HFFc6 (cell line): ENCODE measurements around the gene CEP89. TPM values are rescaled to one million over a fixed set of nuclear protein-coding genes. Genes with fewer than 3 reads are reported as not detected.
"Not testable (repeated sequence)": the region's sequence is repeated elsewhere in the genome, so short reads cannot be mapped to it uniquely, and the experiment has no call there.

Source experiments
- DNase-seq: peaks from one replicate; pipeline ENCODE4 v3.0.0-alpha.2; 2018
- H3K27ac Mint-ChIP-seq: 2 replicates; pipeline ENCODE4 v1.8.0; 2020; ENCODE audit warnings: mild to moderate bottlenecking, mixed read lengths
- H3K27me3 Mint-ChIP-seq: 2 replicates; pipeline ENCODE4 v1.8.0; 2021; ENCODE audit warnings: mild to moderate bottlenecking, moderate library complexity, mixed read lengths; ENCODE audit not compliant: insufficient read depth
- H3K36me3 Mint-ChIP-seq: 2 replicates; pipeline ENCODE4 v1.8.0; 2021; ENCODE audit warnings: low read depth, mixed read lengths
- H3K4me1 Mint-ChIP-seq: 2 replicates; pipeline ENCODE4 v1.8.0; 2020; ENCODE audit warnings: low read depth, mixed read lengths
- H3K4me3 Mint-ChIP-seq: 2 replicates; pipeline ENCODE4 v1.8.0; 2020; ENCODE audit warnings: mild to moderate bottlenecking, moderate library complexity, mixed read lengths
- H3K9me3 Mint-ChIP-seq: 2 replicates; pipeline ENCODE4 v1.8.0; 2020; ENCODE audit warnings: mild to moderate bottlenecking, mixed read lengths
- total RNA-seq, 6 experiments: library from RNA; stranded (reverse); fragmentation: NEBNext Ultra II Directional; extraction: Animal tissue kit (Norgen Biotek cat#: 25700); gene quantifications; 2 replicates in 1 of 6; 3 replicates in 5 of 6; pipeline ENCODE4 v1.2.3, GENCODE V29; 2021
- TF ChIP-seq, protein P1 (sequence below): fragments of 200-600 bp; sonication (generic); IDR thresholded peaks from 2 replicates; pipeline ENCODE4 v1.5.0; 2021; ENCODE audit warnings: antibody characterized with exemption, mild to moderate bottlenecking

The CEP89 gene
- total RNA-seq, 6 experiments from 2014 or later: 27.3 to 32.1 (median 30.9) TPM

GRCh38 chr19:32872391-32872790 is 99.4 kb downstream of the CEP89 start:
- Mint-ChIP-seq H3K4me3 (no peak overlapping the region), H3K4me1 (peaks cover 15% of the 10 kb centered on the region), H3K27ac (no peak overlapping the region), H3K27me3 (no peaks in the 10 kb centered on the region; the same call in none of the 2 replicates), H3K36me3 (no peaks in the 10 kb centered on the region), H3K9me3 (no peaks in the 10 kb centered on the region)
- TF ChIP-seq, protein P1, sequence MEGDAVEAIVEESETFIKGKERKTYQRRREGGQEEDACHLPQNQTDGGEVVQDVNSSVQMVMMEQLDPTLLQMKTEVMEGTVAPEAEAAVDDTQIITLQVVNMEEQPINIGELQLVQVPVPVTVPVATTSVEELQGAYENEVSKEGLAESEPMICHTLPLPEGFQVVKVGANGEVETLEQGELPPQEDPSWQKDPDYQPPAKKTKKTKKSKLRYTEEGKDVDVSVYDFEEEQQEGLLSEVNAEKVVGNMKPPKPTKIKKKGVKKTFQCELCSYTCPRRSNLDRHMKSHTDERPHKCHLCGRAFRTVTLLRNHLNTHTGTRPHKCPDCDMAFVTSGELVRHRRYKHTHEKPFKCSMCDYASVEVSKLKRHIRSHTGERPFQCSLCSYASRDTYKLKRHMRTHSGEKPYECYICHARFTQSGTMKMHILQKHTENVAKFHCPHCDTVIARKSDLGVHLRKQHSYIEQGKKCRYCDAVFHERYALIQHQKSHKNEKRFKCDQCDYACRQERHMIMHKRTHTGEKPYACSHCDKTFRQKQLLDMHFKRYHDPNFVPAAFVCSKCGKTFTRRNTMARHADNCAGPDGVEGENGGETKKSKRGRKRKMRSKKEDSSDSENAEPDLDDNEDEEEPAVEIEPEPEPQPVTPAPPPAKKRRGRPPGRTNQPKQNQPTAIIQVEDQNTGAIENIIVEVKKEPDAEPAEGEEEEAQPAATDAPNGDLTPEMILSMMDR: no peak
- DNase-seq: no peak

GRCh38 chr19:32870981-32871451 is 100.7 kb downstream of the CEP89 start:
- Mint-ChIP-seq H3K36me3 (no peaks in the 10 kb centered on the region), H3K27ac (no peak overlapping the region), H3K4me3 (no peak overlapping the region), H3K27me3 (peaks cover 4% of the 10 kb centered on the region), H3K9me3 (no peaks in the 10 kb centered on the region), H3K4me1 (peaks cover under 1% of the 10 kb centered on the region; the same call in 1 of the 2 replicates)
- TF ChIP-seq, protein P1: no peak
- DNase-seq: no peak

GRCh38 chr19:32869966-32870573 is 101.7 kb downstream of the CEP89 start:
- no peak for DNase-seq
- no peaks in the 10 kb centered on the region for H3K4me1 Mint-ChIP-seq
- TF ChIP-seq, protein P1: no peak
- no peak overlapping the region for H3K27ac Mint-ChIP-seq
- H3K27me3 Mint-ChIP-seq: peaks cover 12% of the 10 kb centered on the region
- H3K9me3 Mint-ChIP-seq: no peaks in the 10 kb centered on the region
- H3K4me3 Mint-ChIP-seq: no peak overlapping the region
- no peaks in the 10 kb centered on the region for H3K36me3 Mint-ChIP-seq

DNA sequence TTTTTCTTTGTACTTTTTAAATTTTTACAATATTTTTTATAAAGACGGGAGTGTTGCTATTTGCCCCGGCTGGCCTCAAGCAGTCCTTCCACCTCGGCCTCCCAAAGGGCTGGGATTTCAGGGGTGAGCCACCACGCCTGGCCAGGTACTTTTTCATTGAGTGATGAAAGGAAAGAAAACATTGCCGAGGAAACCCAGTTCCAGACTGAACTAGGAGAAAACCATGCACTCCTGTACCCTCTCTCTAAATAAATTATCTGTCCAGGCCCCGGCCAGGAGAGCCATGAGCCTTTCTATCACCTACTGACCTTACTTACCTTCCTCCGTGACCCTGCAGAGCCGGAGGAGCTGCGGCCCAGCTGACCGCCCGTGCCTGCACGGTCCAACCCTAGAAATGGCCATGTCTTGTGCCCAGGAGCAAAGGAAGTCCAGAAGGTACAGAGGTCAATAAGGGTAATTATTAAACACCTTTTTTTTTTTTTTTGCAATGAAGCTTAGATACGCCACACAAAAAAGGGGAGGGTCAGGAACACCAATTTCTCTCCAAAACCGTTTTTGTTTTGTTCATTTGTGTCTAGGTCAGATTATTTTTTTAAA is 102.3 kb downstream of the CEP89 start, which contains the start of gene SLC7A9:
TSS of gene SLC7A9 (minus strand) at position 399 of the 597 bp plus-strand sequence. CDS start 1,233 bp downstream, outside the sequence.
- Mint-ChIP-seq H3K4me3 (no peak within 1 kb of the TSS), H3K36me3 (no peaks in the 10 kb centered on the region), H3K27me3 (peaks cover 12% of the 10 kb centered on the region), H3K27ac (no peak within 1 kb of the TSS), H3K9me3 (no peaks in the 10 kb centered on the region), H3K4me1 (no peaks in the 10 kb centered on the region)
- TF ChIP-seq, protein P1: no peak
- DNase-seq: no peak

- no peaks in the 10 kb centered on the region for H3K4me1 Mint-ChIP-seq
- H3K36me3 Mint-ChIP-seq: no peaks in the 10 kb centered on the region
- H3K27me3 Mint-ChIP-seq: peaks cover 12% of the 10 kb centered on the region
- H3K4me3 Mint-ChIP-seq: no peak overlapping the region
- H3K9me3 Mint-ChIP-seq: no peaks in the 10 kb centered on the region
- DNase-seq: no peak
- TF ChIP-seq, protein P1: no peak
- no peak overlapping the region for H3K27ac Mint-ChIP-seq
Measured at GRCh38 chr19:32868206-32868950, 103.4 kb downstream of the CEP89 start.

DNA sequence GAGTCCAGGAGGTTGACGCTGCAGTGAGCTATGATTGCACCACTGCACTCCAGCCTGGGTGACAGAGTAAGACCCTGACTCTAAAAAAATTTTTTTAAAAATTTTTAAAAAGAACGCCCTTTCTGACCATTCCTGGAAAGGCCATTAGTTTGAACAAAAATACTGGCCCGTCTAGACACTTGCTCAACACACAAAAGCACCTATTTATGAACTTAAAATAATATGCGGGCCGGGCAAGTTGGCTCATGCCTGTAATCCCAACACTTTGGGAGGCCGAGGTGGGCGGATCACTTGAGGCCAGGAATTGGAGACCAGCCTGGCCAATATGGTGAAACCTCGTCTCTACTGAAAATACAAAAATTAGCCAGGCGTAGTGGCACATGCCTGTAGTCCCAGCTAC is 104.3 kb downstream of the CEP89 start:
- H3K4me1 Mint-ChIP-seq, H3K4me3 Mint-ChIP-seq: not testable (repeated sequence)

More for the DNA sequence above, 104.3 kb downstream of the CEP89 start:
- not testable (repeated sequence) for H3K36me3 Mint-ChIP-seq, H3K9me3 Mint-ChIP-seq, DNase-seq, H3K27ac Mint-ChIP-seq
- H3K27me3 Mint-ChIP-seq: peaks cover 12% of the 10 kb centered on the region
